Measurements from ENCODE around the gene NEURL1B.

- TF ChIP-seq TAF1 (conservative IDR thresholded peaks at IDR 0.05): no peak
- TF ChIP-seq CTCF (IDR thresholded peaks at IDR 0.05; ENCODE audit: low read depth, low read length, missing input control): no peak
- TF ChIP-seq REST (IDR thresholded peaks at IDR 0.05): no peak
Measured at GRCh38 chr5:172667786-172668593, 26.9 kb downstream of the NEURL1B start.
